ENCODE measurements around the gene ELAVL1.

ELAVL1 gene

DNA sequence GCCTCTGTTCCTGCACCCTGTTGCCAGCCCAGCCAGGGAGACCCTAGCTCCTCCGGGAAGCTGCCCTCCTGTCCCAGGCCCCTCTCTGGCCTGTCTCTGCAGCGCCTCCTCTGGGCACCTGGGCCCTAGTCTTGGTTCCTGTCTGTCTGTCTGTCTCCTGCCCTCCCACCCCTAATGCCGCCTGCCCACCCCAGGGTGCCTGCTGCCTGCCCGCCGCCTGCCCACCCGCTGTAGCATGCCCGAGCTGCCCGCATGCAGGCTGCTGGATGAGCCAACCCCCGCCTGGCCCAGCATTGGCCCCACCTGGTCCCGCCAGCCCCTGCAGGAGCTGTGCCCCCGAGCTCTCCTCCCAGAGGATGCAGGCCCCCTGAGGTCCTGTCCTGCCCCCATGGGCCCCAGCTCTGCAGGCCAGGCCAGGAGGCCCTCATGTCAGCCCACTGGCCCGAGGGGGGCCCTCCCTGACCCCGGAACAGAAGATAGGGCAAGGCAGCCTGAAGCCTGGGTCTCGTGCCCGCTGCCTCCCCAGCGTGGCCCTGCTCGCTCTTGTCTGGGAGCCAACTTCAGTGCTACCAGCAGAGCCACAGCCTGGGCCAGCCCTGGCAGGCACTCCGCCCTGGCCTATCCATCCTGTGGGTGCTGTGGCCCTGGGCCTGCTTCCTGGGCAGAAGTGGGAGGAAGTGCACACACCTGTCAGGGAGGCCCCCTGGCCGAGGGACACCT, 96.5 kb downstream of the ELAVL1 start:
- DNase-seq: no peak
